ENCODE data around the gene VCP. TPM values are rescaled to one million over a fixed set of nuclear protein-coding genes. Genes with fewer than 3 reads are reported as not detected.

VCP gene
- total RNA-seq, 3 donors from 2014 or later (not counting 1 experiment from before 2014, with no cell fraction given) = 303 to 338 (median 322) TPM

DNA sequence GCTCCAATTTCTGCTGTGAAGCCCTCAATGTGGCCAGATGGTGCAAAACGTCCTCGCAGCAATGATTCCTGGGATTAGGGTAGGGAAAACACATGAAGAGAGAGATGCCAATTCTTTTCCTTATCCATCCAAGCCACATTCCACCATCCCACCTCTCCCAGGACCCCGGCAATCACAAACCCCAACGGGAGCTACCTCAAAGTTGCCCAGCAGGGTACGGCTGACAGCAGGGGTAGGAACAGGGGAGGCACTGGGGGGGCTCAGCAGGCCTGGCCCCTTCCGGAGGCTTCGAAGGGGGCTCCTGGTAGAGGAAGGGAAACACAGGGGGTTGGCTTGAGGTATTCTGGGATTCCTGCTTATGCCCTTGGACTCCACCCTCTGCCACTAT, 33.9 kb upstream of the VCP start:
- peaks cover 33% of the 10 kb centered on the region for H3K4me1 ChIP-seq (ENCODE audit: control insufficient read depth, insufficient read depth, low read length)
- H3K27me3 ChIP-seq (ENCODE audit: control insufficient read depth, insufficient read depth, low read length) = no peaks in the 10 kb centered on the region
- H3K36me3 Mint-ChIP-seq = no peaks in the 10 kb centered on the region
- intact Hi-C loops (cut with micrococcal nuclease) = no loop called here
- H3K27ac Mint-ChIP-seq = peak overlapping the region in 1 of 2 donors; percentile 42
- H3K27me3 Mint-ChIP-seq (ENCODE audit: low read depth in 2 of 2) = no peaks in the 10 kb centered on the region
- no peak overlapping the region for H3K27ac ChIP-seq (ENCODE audit: low read length)
- no peaks in the 10 kb centered on the region for H3K9me3 ChIP-seq (ENCODE audit: control insufficient read depth, insufficient read depth, low read length)
- ATAC-seq (no peak), DNase-seq (no peak)
- WGBS (ENCODE audit: insufficient coverage) = 100% methylated on average over 3 of the region's 7 CpGs
- H3K4me3 Mint-ChIP-seq = no peak overlapping the region
- H3K4me3 ChIP-seq (ENCODE audit: low read length) = no peak overlapping the region
- H3K4me1 Mint-ChIP-seq = peaks cover 46 to 50% of the 10 kb centered on the region in 2 donors
- peaks cover 41% of the 10 kb centered on the region for H3K36me3 ChIP-seq (ENCODE audit: control insufficient read depth, insufficient read depth, low read length)
- no peaks in the 10 kb centered on the region for H3K9me3 Mint-ChIP-seq
- TF ChIP-seq, protein P1, sequence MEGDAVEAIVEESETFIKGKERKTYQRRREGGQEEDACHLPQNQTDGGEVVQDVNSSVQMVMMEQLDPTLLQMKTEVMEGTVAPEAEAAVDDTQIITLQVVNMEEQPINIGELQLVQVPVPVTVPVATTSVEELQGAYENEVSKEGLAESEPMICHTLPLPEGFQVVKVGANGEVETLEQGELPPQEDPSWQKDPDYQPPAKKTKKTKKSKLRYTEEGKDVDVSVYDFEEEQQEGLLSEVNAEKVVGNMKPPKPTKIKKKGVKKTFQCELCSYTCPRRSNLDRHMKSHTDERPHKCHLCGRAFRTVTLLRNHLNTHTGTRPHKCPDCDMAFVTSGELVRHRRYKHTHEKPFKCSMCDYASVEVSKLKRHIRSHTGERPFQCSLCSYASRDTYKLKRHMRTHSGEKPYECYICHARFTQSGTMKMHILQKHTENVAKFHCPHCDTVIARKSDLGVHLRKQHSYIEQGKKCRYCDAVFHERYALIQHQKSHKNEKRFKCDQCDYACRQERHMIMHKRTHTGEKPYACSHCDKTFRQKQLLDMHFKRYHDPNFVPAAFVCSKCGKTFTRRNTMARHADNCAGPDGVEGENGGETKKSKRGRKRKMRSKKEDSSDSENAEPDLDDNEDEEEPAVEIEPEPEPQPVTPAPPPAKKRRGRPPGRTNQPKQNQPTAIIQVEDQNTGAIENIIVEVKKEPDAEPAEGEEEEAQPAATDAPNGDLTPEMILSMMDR (IDR thresholded peaks at IDR 0.05) = no peak

DNA sequence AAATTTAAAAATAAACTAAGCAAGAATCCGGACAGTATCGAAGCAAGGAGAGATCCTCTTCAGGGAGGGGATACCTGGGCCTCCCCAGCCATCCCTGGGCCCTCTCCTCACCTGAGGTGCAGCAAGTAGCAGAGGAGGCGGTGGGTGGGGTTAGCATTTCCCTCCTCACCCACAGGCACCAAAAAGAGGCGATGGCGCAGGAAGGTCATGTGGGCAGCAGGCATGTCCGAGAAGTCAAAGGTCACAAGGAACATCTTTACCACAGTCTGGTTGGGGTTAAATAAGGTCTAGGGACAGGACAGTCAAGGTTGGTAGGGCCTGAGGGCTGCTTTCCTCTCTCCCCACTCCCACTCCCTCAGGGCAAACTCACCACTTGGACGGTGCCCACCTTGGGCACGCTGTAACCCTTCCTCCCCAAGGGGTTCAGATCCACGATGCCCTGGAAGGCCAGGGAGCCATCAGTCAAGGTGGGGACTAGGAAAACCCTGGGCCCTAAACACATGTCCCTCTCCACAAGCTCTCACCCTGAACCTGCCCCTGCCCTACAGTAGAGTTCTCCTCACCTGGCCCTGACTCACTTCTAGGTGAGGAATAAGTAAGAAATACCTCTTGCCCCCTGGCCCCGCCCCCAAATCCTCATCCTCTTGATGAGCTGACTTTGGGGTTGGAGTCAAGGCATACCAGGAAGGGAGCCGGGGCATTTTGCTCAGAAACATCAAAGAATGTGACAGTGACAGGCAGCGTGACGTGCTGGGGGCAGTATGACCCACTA, 33.3 kb upstream of the VCP start:
- WGBS (ENCODE audit: insufficient coverage) = 98% methylated on average over 12 of the region's 13 CpGs
- Mint-ChIP-seq H3K36me3 (no peaks in the 10 kb centered on the region), H3K4me1 (peaks cover 49 to 50% of the 10 kb centered on the region in 2 donors), H3K9me3 (no peaks in the 10 kb centered on the region), H3K27ac (peak overlapping the region in 1 of 2 donors; percentile 94), H3K27me3 (ENCODE audit: low read depth in 2 of 2) (no peaks in the 10 kb centered on the region), H3K4me3 (no peak overlapping the region)
- Histone ChIP-seq H3K4me1 (ENCODE audit: control insufficient read depth, insufficient read depth, low read length) (peaks cover 28% of the 10 kb centered on the region), H3K36me3 (ENCODE audit: control insufficient read depth, insufficient read depth, low read length) (peaks cover 41% of the 10 kb centered on the region), H3K4me3 (ENCODE audit: low read length) (no peak overlapping the region), H3K9me3 (ENCODE audit: control insufficient read depth, insufficient read depth, low read length) (no peaks in the 10 kb centered on the region), H3K27me3 (ENCODE audit: control insufficient read depth, insufficient read depth, low read length) (no peaks in the 10 kb centered on the region), H3K27ac (ENCODE audit: low read length) (no peak overlapping the region)
- DNase-seq (no peak), ATAC-seq (no peak)
- TF ChIP-seq, protein P1 (IDR thresholded peaks at IDR 0.05) = no peak
- intact Hi-C loops (cut with micrococcal nuclease) = no loop called here

DNA sequence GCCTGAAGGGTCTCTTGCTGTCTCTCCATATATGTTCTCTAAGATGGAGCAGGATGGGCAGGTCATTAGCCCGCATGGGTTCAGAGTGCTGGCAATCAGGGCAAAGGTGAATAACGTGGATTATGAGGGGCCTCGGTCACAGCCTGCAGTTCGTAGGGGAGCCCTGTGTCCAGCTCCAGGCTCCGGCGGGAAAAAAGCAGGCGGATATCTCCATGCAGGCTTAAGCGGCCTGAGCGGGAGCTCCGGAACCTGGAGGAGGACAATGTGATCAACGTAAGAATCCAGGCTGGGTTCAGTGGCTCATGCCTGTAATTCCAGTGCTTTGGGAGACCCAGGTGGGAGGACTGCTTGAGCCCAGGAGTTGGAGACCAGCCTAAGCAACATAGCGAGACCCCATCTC, 32.7 kb upstream of the VCP start:
- Mint-ChIP-seq H3K4me1 (peaks cover 45 to 48% of the 10 kb centered on the region in 2 donors), H3K27me3 (ENCODE audit: low read depth in 2 of 2) (no peaks in the 10 kb centered on the region), H3K4me3 (no peak overlapping the region), H3K27ac (peak overlapping the region in 1 of 2 donors; percentile 94), H3K9me3 (no peaks in the 10 kb centered on the region), H3K36me3 (peaks cover 4% of the 10 kb centered on the region)
- 98% methylated on average over 11 of the region's 12 CpGs for WGBS (ENCODE audit: insufficient coverage)
- Histone ChIP-seq H3K27me3 (ENCODE audit: control insufficient read depth, insufficient read depth, low read length) (no peaks in the 10 kb centered on the region), H3K9me3 (ENCODE audit: control insufficient read depth, insufficient read depth, low read length) (no peaks in the 10 kb centered on the region), H3K27ac (ENCODE audit: low read length) (no peak overlapping the region), H3K4me1 (ENCODE audit: control insufficient read depth, insufficient read depth, low read length) (peaks cover 21% of the 10 kb centered on the region), H3K36me3 (ENCODE audit: control insufficient read depth, insufficient read depth, low read length) (peaks cover 47% of the 10 kb centered on the region), H3K4me3 (ENCODE audit: low read length) (no peak overlapping the region)
- ATAC-seq (no peak), DNase-seq (no peak)
- TF ChIP-seq, protein P1 (IDR thresholded peaks at IDR 0.05) = no peak
- intact Hi-C loops (cut with micrococcal nuclease) = no loop called here
